Naive B cell (primary cell): ENCODE measurements around the gene ZDHHC4. TPM values are rescaled to one million over a fixed set of nuclear protein-coding genes. Genes with fewer than 3 reads are reported as not detected.

ENCODE experiments used
- ATAC-seq, 2 donors: fragments of 150-1000 bp; cut with Tn5 transposase; 2 replicates each; pipeline ENCODE4 v1.10.0; 2021; ENCODE audit warnings: low read depth in 2 of 2, mild to moderate bottlenecking in 2 of 2, moderate library complexity in 2 of 2
- DNase-seq: peaks from one replicate; pipeline ENCODE4 v3.0.0; 2022
- H3K27ac Mint-ChIP-seq, 6 donors: one replicate each; pipeline ENCODE4 v1.8.0; 2020 to 2022; ENCODE audit warnings: mild to moderate bottlenecking in 6 of 6, mixed read lengths in 6 of 6, moderate library complexity in 5 of 6, inconsistent platforms in 2 of 6
- H3K27me3 Mint-ChIP-seq, 3 donors: one replicate each; pipeline ENCODE4 v1.8.0; 2021 to 2022; ENCODE audit warnings: mixed read lengths in 3 of 3, mild to moderate bottlenecking in 1 of 3
- H3K36me3 Mint-ChIP-seq, 2 donors: one replicate each; pipeline ENCODE4 v1.8.0; 2020 to 2022; ENCODE audit warnings: mixed read lengths in 2 of 2, inconsistent platforms in 1 of 2, mild to moderate bottlenecking in 1 of 2
- H3K4me1 Mint-ChIP-seq, 3 donors: one replicate each; pipeline ENCODE4 v1.8.0; 2020 to 2022; ENCODE audit warnings: mixed read lengths in 3 of 3, inconsistent platforms in 1 of 3, mild to moderate bottlenecking in 1 of 3, moderate library complexity in 1 of 3
- H3K4me3 Mint-ChIP-seq, 8 donors: one replicate each; pipeline ENCODE4 v1.8.0; 2020 to 2022; ENCODE audit warnings: mild to moderate bottlenecking in 8 of 8, mixed read lengths in 8 of 8, moderate library complexity in 8 of 8, inconsistent platforms in 2 of 8
- H3K9me3 Mint-ChIP-seq, 7 donors: one replicate each; pipeline ENCODE4 v1.8.0; 2020 to 2022; ENCODE audit warnings: mixed read lengths in 7 of 7, mild to moderate bottlenecking in 5 of 7, inconsistent platforms in 2 of 7, moderate library complexity in 1 of 7
- polyA plus RNA-seq, 6 donors: library from polyadenylated mRNA; unstranded; fragments of 300-500 nt; fragmentation: Illumina TruSeq; gene quantifications; one replicate each; pipeline ENCODE4 v1.2.3, GENCODE V29; 2021; ENCODE audit warnings: low read depth in 6 of 6

The ZDHHC4 gene
- polyA plus RNA-seq, 6 donors from 2014 or later = 77.9 to 97.7 (median 81.4) TPM

DNA sequence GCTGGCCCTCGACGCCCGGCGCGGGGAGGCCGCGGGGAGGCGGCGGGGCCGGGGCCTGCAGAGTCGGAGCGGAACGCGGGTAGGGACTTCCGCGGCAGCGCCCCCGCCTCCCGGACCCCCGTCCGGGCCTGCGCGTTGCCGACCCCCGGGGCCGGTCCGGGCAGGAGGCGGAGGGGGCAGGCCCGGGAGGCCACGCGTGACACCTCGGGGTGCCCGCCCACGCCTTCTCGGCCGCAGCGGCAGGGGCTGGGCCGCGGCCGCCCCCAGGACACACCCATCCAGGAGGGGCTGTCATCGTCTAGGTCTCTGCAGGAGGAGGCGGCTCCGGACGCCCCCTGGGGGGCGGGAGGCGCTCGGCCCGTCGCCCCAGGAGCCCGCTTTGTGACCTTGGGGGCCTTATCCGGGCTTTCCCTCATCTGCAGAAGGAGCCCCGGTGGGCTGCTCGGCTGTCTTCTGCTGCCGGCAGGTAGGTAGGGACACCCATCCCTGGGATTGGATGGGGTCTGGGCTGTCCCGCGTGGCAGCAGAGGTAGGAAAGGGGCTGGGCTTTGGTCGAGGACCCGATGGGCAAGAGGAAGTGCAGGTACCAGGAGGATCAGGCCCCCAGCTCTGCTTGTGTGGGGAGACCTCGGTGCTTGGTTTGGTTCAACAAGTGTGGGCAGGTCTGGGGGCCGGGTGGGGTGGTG lies 60.4 kb downstream of the ZDHHC4 start:
- peaks cover 32 to 58% (median 32%) of the 10 kb centered on the region in 3 donors for H3K4me1 Mint-ChIP-seq
- peaks cover 0 to 24% of the 10 kb centered on the region in 2 donors for H3K36me3 Mint-ChIP-seq
- H3K4me3 Mint-ChIP-seq = peak overlapping the region; percentile 79 to 93 (median 88)
- no peaks in the 10 kb centered on the region for H3K27me3 Mint-ChIP-seq
- H3K9me3 Mint-ChIP-seq = no peaks in the 10 kb centered on the region
- H3K27ac Mint-ChIP-seq = peak overlapping the region; percentile 33 to 94 (median 90)
- peak; percentile 82 for DNase-seq
- peak; percentile 76 to 83 for ATAC-seq

Other genes starting within 250 kb of the ZDHHC4 start
- gene FAM220A, start 228.5 kb upstream of the ZDHHC4 start, polyA plus RNA-seq = 10 to 100 TPM in 2 of 6 donors, 1 to 10 TPM in 4; 4.3 to 12.2 (median 8.8) TPM
- gene RAC1, start 202.9 kb upstream of the ZDHHC4 start, polyA plus RNA-seq = 100 to 1,000 TPM; 228 to 346 (median 298) TPM
- 10 to 100 TPM in 1 of 6 donors, 1 to 10 TPM in 5; 6.4 to 19.3 (median 7.2) TPM for gene DAGLB, start 129.5 kb upstream of the ZDHHC4 start, polyA plus RNA-seq
- 10 to 100 TPM; 33.8 to 64.8 (median 53.3) TPM for gene KDELR2, start 93.3 kb upstream of the ZDHHC4 start, polyA plus RNA-seq
- under 1 TPM in 2 of 6 donors, not detected in 4; 0.08 to 0.17 TPM for gene GRID2IP, start 26.0 kb upstream of the ZDHHC4 start, polyA plus RNA-seq
- 10 to 100 TPM; 27.1 to 47.7 (median 34.4) TPM for gene INTS15, start 12.6 kb downstream of the ZDHHC4 start, polyA plus RNA-seq
- 1 to 10 TPM; 1.1 to 4.0 (median 1.7) TPM for gene ZNF853, start 38.2 kb downstream of the ZDHHC4 start, polyA plus RNA-seq
- gene ZNF316, start 59.9 kb downstream of the ZDHHC4 start, polyA plus RNA-seq = 1 to 10 TPM in 5 of 6 donors, under 1 TPM in 1; 0.97 to 5.7 (median 1.8) TPM
- gene ZNF12, start 129.5 kb downstream of the ZDHHC4 start, polyA plus RNA-seq = 10 to 100 TPM; 12.8 to 30.7 (median 22.9) TPM
- gene RSPH10B2, start 176.6 kb downstream of the ZDHHC4 start, polyA plus RNA-seq = under 1 TPM in 1 of 6 donors, not detected in 5; 0.08 TPM
- 10 to 100 TPM; 13.0 to 40.8 (median 29.7) TPM for gene CCZ1B, start 248.8 kb downstream of the ZDHHC4 start, polyA plus RNA-seq